SW480 (cell line): Measurements from ENCODE around the gene RHO.
A peak's percentile ranks its signal among the peaks of the same experiment; 100 is the strongest.
"Not testable (repeated sequence)": the region's sequence is repeated elsewhere in the genome, so short reads cannot be mapped to it uniquely, and the experiment has no call there.

ENCODE experiments used
- DNase-seq: peaks from one replicate; pipeline ENCODE4 v3.0.0-alpha.2; 2016; ENCODE audit warnings: low spot score

RHO gene

DNA sequence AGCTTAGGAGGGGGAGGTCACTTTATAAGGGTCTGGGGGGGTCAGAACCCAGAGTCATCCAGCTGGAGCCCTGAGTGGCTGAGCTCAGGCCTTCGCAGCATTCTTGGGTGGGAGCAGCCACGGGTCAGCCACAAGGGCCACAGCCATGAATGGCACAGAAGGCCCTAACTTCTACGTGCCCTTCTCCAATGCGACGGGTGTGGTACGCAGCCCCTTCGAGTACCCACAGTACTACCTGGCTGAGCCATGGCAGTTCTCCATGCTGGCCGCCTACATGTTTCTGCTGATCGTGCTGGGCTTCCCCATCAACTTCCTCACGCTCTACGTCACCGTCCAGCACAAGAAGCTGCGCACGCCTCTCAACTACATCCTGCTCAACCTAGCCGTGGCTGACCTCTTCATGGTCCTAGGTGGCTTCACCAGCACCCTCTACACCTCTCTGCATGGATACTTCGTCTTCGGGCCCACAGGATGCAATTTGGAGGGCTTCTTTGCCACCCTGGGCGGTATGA lies at the start of gene RHO:
RHO (plus strand) TSS at position 51 of the 512 bp plus-strand sequence; CDS start at position 146, 95 bp downstream.
- no peak for DNase-seq

- DNase-seq = not testable (repeated sequence)
Measured at GRCh38 chr3:129481225-129481765, 47.1 kb upstream of the RHO start.

GRCh38 chr3:129481766-129482332 lies 46.6 kb upstream of the RHO start:
- no peak for DNase-seq

DNA sequence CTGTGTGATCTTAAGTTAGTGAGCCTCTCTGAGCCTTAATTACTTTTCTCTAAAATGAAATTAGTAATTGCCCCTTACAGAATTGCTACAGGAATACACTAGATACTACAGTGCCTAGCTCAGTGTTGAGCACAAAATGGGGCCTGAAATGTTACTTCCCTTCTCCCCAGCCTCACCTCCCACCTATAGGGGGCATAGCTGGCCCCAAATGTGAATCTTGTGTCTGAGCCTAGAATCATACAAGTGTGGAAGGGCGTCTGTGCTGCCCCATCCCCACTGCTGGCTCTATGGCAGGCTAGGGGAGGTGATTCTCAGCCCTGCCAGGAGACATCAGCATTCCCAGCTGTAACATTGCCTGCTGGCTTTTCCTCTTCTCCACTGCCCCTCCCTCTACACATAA lies 45.7 kb upstream of the RHO start:
- DNase-seq = no peak

DNA sequence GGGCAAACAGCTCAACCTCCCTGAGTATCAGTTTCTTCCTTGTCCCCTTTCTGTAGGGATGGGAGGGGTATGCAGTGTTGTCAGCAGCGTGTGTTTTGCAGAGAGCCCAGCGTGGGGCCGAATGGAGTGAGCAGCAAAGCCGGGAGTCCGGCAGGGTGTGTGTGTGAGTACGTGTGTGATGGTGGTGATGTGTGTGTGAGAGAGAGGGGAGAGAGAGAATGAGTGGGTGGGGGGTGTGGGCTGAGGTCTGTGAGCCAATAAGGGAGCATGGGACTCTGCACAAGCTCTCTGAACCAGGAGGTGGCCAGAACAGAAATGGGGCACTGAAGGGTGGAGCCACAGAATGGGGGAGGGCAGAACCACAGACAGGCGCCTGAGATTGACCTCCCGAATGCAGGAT lies 44.6 kb upstream of the RHO start:
- no peak for DNase-seq

DNA sequence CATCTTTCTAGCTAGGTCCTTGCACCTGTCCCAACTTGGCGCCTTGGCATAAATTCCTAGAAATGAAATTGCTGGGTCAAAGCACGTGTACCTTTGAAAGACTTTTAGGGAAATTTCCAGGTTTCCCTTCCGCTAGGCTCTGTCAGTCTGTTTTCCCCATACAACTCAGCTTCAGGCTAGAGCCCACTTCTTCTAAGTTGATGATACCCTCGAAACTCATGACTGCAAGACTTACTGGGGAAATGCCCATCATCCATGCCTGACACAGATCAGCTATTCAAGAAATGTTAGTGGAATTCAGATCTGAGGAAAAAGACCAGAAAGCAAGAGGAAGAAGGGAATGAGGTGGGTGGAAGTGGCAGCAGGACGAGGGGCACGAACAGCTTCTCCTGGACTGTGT lies 43.3 kb upstream of the RHO start:
- not testable (repeated sequence) for DNase-seq

DNA sequence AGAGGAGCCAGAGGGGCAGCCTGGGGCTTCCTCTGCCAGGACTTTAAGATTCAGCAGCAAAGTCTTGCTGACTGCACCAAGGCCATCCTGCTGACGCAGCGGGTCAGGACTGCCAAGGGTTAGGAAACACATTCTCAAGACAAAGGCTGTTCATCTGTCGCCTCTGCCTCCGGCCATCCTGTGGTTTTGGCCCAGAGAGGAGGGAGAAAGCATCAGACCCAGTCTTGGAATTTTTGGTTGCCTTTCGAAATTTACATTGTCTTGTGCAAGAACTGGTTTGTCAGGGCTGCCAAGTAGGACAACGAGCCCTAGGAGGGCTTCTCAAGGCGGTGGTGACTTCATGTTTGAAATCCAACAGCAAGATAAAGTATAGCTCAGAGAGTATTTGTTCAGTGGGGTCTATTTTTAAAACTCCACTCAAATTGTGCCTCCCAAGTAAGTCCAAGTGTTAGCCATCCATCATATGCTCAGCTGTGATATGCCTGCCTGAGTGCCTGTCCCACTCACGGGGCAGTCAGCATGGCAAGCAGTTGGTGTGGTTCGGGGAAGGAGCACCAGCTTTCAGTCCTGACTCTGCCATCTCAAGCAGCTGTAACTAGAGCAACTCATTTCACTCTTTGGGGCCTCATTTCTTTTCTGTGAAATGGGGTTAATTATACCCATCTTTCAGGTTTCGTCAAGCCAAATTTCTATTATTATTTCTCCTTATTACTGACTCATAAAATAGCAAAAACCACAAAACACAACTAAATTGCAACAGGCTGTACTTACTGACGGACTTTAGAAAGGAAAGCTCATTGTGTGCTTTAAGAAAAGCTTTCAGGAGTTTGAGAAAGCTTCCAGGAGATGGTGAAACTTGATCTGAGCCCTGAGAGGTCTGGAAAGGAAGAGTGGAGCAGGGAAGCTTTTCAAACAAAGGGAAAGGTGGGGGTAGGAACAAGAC lies 42.4 kb upstream of the RHO start:
- DNase-seq = no peak

DNA sequence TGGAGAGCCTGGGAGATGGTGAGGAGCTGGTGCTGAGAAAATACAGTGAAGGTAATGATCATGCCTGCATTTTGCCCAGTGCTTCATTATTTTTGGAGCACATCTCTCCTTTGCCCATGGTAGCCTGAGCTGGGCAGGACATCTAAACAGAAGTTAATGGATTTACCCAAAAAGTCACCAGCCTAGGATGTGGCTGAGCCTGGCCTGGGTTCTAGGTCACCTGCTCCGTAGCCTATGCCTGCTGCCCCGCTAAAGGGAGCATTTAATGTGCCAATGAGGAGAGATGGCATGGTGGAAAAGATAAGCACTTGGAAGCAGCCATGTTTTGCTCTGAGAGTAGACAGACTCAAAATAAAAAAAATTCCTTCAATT lies 41.8 kb upstream of the RHO start:
- DNase-seq = no peak

GRCh38 chr3:129487183-129487867 lies 41.1 kb upstream of the RHO start:
- DNase-seq = no peak

DNA sequence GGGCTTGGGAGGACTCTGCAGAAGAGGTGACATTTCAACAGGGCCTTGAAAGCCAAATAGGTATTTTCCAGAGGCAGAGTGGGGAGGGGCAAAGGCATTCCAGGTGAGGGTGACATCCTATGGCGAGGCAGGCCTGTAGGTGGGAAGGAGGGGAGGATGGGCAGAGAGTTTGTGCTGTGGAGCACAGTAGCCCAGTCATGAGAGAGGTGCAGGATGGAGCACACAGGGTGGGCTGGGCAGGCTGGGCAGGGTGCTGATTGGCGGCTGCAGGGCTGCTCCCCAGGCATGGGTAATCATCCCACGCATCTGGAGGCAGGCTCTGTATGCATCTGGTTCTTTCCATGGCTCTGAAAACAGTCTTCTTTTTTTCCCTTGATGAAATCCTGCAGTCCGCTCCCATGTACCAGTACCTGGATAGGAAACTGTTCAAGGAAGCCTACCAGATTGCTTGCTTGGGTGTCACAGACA lies 40.5 kb upstream of the RHO start:
- DNase-seq = not testable (repeated sequence)

- DNase-seq = not testable (repeated sequence)
Measured at GRCh38 chr3:129489258-129489657, 39.2 kb upstream of the RHO start.

DNA sequence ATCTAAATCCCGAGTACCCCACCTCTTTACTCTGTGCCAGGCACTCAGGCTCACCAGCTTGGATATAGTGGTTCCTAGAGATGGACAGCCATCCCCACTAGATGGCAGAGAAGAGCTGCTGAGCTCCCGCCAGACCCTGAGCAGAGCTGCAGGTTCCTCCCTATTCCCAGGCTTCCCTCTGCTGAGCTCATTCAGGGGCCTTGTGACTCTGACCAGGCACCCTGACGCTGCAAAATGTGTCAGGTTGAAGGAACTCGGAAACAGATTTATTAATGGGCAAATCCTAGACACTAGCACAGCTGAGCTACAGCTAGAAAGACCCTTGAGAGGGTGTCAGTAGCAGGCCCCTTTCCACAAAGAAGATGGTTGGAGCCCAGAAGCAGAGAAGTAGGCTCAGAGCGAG lies 38.2 kb upstream of the RHO start:
- DNase-seq = peak; percentile 82

DNA sequence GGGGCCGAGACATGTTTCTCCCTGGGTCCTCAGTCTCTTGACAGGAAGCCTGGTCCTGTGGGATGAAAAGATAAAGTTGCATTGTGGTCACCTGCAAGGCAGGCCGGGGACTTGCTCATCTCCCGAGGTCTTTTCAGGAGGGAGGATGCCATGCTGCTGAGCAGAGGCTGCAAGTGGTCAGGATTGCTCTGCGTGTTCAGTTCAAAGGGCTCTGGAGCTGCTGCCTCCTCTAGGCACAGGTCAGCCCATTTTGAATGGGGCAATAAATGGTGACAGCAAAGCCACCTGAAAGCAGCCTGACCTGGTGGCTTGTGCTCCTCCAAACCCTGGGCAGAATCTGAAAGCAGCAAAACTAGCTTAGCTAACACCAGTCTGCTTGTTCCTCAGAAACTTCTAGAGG lies 37.4 kb upstream of the RHO start:
- DNase-seq = not testable (repeated sequence)

- DNase-seq = no peak
Measured at GRCh38 chr3:129491794-129492193, 36.6 kb upstream of the RHO start.

GRCh38 chr3:129492691-129493090 lies 35.7 kb upstream of the RHO start:
- DNase-seq = no peak

GRCh38 chr3:129493206-129493605 lies 35.2 kb upstream of the RHO start:
- DNase-seq = no peak

DNA sequence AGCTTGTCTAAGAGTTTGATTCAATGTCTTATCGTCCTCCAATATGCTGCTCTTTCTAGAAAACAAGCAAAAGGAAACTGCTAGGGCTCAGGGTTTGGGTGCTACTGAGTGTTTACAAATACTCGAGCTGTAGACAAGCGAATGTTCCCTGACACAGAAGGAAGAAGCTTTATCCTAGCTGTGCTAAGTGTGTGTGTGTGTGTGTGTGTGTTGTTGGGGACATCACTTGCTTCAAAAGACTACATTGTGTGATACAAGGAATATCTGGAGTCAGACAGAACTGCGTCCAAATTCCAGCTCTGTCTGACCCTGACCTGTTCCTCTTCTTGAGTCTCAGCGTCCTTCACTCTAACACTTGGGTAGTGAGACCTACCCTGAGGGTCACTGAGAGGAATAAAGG lies 33.9 kb upstream of the RHO start:
- not testable (repeated sequence) for DNase-seq

- DNase-seq = peak; percentile 72
Measured at GRCh38 chr3:129495006-129495639, 33.3 kb upstream of the RHO start.

- DNase-seq = not testable (repeated sequence)
Measured at GRCh38 chr3:129497876-129498275, 30.6 kb upstream of the RHO start.

DNA sequence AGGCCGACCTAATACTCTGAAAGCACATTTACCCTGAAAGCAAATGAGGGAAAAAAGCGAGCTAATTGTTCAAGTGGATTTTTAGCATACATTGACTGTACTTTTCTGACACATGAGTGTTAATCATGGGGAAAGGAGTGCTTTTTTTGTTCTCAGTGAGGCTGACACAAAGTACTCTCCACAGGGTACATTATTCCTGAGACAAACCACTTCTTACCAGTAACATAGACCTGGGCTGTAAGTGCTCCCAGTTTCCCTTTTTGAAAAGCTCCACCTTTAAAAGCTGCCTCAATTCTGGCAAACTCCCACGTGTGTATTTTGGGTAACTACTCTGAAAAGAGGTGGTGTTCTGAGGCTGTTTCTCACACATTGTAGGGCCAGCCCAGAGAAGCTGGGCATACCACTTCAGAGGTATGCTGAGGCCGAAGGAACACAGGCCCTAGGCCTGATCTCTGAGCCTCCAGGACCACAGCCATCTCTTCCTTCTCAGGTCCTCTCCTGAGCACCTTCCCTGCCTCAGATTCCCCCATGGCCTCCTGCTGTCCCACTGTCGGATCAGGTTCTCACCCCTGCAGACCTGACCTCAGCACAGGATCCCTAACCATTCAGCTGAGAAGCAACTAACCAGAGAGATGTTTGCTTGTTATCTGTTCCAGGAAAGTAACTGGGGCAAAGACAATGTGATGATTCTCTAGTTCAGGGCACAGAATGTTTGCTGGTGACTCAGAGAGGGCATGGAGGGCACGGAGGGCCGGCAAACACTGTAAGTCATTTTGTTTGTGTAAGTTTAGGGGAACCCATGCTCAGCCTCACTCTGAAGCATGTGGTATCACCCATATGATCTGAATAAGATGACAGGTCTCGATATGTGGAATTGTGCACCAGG lies 29.6 kb upstream of the RHO start:
- DNase-seq = not testable (repeated sequence)
